ENCODE data around the gene NCOA5.

NCOA5 gene

GRCh38 chr20:46089417-46090388 is at the start of gene NCOA5:
TSS of gene NCOA5 (minus strand) at chr20:46089962. CDS start at chr20:46079424, 10,538 bp downstream.
- TF ChIP-seq CTCF (IDR thresholded peaks at IDR 0.05; ENCODE audit: insufficient read depth, missing control alignments): peak; percentile 44
- DNase-seq (ENCODE audit: insufficient read length, low spot score) (peak; percentile 82), FAIRE-seq (no peak)

- FAIRE-seq: no peak
- DNase-seq (ENCODE audit: insufficient read length, low spot score): no peak
- no peak for TF ChIP-seq CTCF (IDR thresholded peaks at IDR 0.05; ENCODE audit: insufficient read depth, missing control alignments)
These were observed 49.6 kb upstream of the NCOA5 start for GRCh38 chr20:46139266-46139889.

GRCh38 chr20:46137816-46138215 is 48.1 kb upstream of the NCOA5 start:
- DNase-seq (ENCODE audit: insufficient read length, low spot score) (no peak), FAIRE-seq (no peak)
- no peak for TF ChIP-seq CTCF (IDR thresholded peaks at IDR 0.05; ENCODE audit: insufficient read depth, missing control alignments)

- DNase-seq (ENCODE audit: insufficient read length, low spot score): no peak
These were observed 46.3 kb upstream of the NCOA5 start for GRCh38 chr20:46135856-46136633.

GRCh38 chr20:46134716-46135115 is 45.0 kb upstream of the NCOA5 start:
- DNase-seq (ENCODE audit: insufficient read length, low spot score) (no peak), FAIRE-seq (no peak)
- no peak for TF ChIP-seq CTCF (IDR thresholded peaks at IDR 0.05; ENCODE audit: insufficient read depth, missing control alignments)

More at GRCh38 chr20:46135856-46136633, 46.3 kb upstream of the NCOA5 start:
- FAIRE-seq: no peak
- TF ChIP-seq CTCF (IDR thresholded peaks at IDR 0.05; ENCODE audit: insufficient read depth, missing control alignments): no peak

GRCh38 chr20:46133886-46134654 is 44.3 kb upstream of the NCOA5 start:
- FAIRE-seq (no peak), DNase-seq (ENCODE audit: insufficient read length, low spot score) (no peak)
- TF ChIP-seq CTCF (IDR thresholded peaks at IDR 0.05; ENCODE audit: insufficient read depth, missing control alignments): no peak

Measured in D721Med (cell line).